Gastroesophageal sphincter (tissue), 3 donors: ENCODE data around the gene VDR.

Experiments
- CTCF ChIP-seq, 4 experiments: fragments of 200-600 bp in 2 of 4; fragments of 450-650 bp in 2 of 4; sonication (generic) in 1 of 4; IDR thresholded peaks; one replicate each; pipeline ENCODE4 v1.5.1; 2017 to 2019; ENCODE audit warnings: antibody characterized with exemption in 4 of 4, mild to moderate bottlenecking in 2 of 4, moderate library complexity in 2 of 4
- EP300 ChIP-seq: sonication (generic); formaldehyde crosslinking; IDR thresholded peaks from one replicate; pipeline ENCODE4 v1.6.1; 2017; ENCODE audit warnings: antibody characterized with exemption, mild to moderate bottlenecking
- POLR2A ChIP-seq, 2 donors: fragments of 450-650 bp; IDR thresholded peaks; one replicate each; pipeline ENCODE4 v1.6.1; 2017; ENCODE audit warnings: antibody characterized with exemption in 2 of 2, mild to moderate bottlenecking in 2 of 2, moderate library complexity in 1 of 2
- POLR2AphosphoS5 ChIP-seq: sonication (generic); formaldehyde crosslinking; IDR thresholded peaks from one replicate; pipeline ENCODE4 v1.6.1; 2017; ENCODE audit warnings: antibody characterized with exemption

- TF ChIP-seq CTCF (IDR thresholded peaks at IDR 0.05) (no peak), POLR2A (IDR thresholded peaks at IDR 0.05) (no peak), POLR2AphosphoS5 (no peak), EP300 (no peak)
Measured at GRCh38 chr12:47862167-47862750, 42.5 kb downstream of the VDR start.
